Islet of Langerhans (tissue), 1 donor: ENCODE data around the gene PEX10.

Experiments used
- FAIRE-seq: peaks from one replicate; lab custom pipeline; 2011; peaks lifted over from hg19 to GRCh38; lab: Jason Lieb, UNC

PEX10 gene

GRCh38 chr1:2404890-2405511 is 7.4 kb downstream of the PEX10 start:
- FAIRE-seq: no peak

- FAIRE-seq: no peak
Measured at GRCh38 chr1:2404142-2404889, 8.0 kb downstream of the PEX10 start.

GRCh38 chr1:2403273-2403672 is 9.1 kb downstream of the PEX10 start:
- FAIRE-seq: no peak

GRCh38 chr1:2402420-2402819 is 9.9 kb downstream of the PEX10 start:
- FAIRE-seq: no peak

GRCh38 chr1:2400950-2401649 is 11.3 kb downstream of the PEX10 start:
- no peak for FAIRE-seq

- no peak for FAIRE-seq
Measured at GRCh38 chr1:2400576-2400909, 11.8 kb downstream of the PEX10 start.

GRCh38 chr1:2399890-2400575 is 12.3 kb downstream of the PEX10 start:
- FAIRE-seq: no peak

GRCh38 chr1:2398871-2399270 is 13.5 kb downstream of the PEX10 start:
- no peak for FAIRE-seq

GRCh38 chr1:2397007-2397679 is 15.2 kb downstream of the PEX10 start:
- no peak for FAIRE-seq

GRCh38 chr1:2396476-2396875 is 15.9 kb downstream of the PEX10 start:
- no peak for FAIRE-seq

- FAIRE-seq: no peak
Measured at GRCh38 chr1:2396059-2396458, 16.3 kb downstream of the PEX10 start.

- FAIRE-seq: no peak
Measured at GRCh38 chr1:2395245-2395644, 17.1 kb downstream of the PEX10 start.

GRCh38 chr1:2394761-2395160 is 17.6 kb downstream of the PEX10 start:
- FAIRE-seq: no peak

- FAIRE-seq: no peak
Measured at GRCh38 chr1:2394220-2394619, 18.1 kb downstream of the PEX10 start.

GRCh38 chr1:2393471-2393877 is 18.9 kb downstream of the PEX10 start:
- no peak for FAIRE-seq

- no peak for FAIRE-seq
Measured at GRCh38 chr1:2392686-2393085, 19.7 kb downstream of the PEX10 start.

GRCh38 chr1:2391931-2392509 is 20.3 kb downstream of the PEX10 start:
- no peak for FAIRE-seq

- FAIRE-seq: peak; percentile 88
Measured at GRCh38 chr1:2391041-2391930, 21.1 kb downstream of the PEX10 start, which contains the start of the genes MORN1 and RER1. MORN1 (minus strand) TSS chr1:2391554; CDS start chr1:2391533, 21 bp downstream. RER1 (plus strand) TSS chr1:2391841; CDS start chr1:2395791, 3,950 bp downstream.

- FAIRE-seq: no peak
Measured at GRCh38 chr1:2389644-2390043, 22.7 kb downstream of the PEX10 start.

GRCh38 chr1:2388004-2388913 is 24.1 kb downstream of the PEX10 start:
- no peak for FAIRE-seq
